Measurements from ENCODE around the gene SPOCK2. TPM values are rescaled to one million over a fixed set of nuclear protein-coding genes. Genes with fewer than 3 reads are reported as not detected.

The SPOCK2 gene
- total and polyA plus RNA-seq, 2 donors (not counting 1 experiment from before 2014, with no cell fraction given) = 39.1 to 139 TPM

DNA sequence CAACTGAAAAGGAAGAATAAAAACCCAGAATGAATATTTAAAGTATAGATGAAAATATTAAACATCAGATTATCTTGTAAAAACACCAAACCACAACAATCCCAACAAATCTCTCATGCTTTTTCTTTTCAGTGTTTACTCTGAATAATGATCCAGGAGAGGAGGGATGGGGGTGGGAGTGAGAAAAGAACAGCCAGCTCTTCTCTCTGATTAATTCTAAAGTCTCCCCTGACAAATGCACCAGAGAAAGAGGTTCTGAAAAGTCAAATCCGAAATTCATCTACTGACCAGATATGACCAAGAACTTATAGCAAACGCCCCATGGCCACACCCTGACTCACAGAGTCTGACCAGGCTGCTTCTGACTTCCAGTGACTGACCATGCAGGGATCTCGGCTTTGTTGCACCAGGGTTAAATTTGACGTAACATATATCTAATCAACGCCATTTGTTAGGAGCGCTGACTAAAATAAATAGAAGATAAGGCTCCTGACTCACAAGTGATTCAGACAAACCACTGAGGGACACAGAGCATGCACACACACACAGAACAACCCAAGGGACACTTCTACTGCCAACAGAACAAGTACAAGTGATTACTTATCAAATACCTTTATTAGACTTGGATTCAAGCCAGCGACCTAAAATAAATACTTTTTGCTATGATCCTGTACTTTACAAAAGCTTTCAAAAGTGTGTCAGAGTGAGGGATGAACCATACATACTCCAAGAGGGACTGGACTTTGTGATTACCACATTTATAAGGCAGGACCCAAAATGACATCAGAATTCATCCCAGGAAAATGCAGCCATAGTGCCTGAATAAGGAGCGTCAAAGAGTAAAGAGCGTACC lies 9.3 kb upstream of the SPOCK2 start:
- no peak overlapping the region for H3K4me2 ChIP-seq (replicated peaks; ENCODE audit: low read depth, low read length, poor library complexity, severe bottlenecking)

More for the DNA sequence above, 9.3 kb upstream of the SPOCK2 start:
- H3K27me3 Mint-ChIP-seq = no peaks in the 10 kb centered on the region
- no peaks in the 10 kb centered on the region for H3K4me1 ChIP-seq (ENCODE audit: control insufficient read depth in 2 of 2, insufficient read depth in 2 of 2, low read length in 2 of 2)
- H3K27ac ChIP-seq (ENCODE audit: low read length in 2 of 2) = no peak overlapping the region
- no peak overlapping the region for H3K4me3 ChIP-seq (ENCODE audit: control extremely low read depth in 1 of 5, extremely low read depth in 1 of 5, insufficient read depth in 1 of 5, low read depth in 2 of 5, low read length in 4 of 5)
- no peaks in the 10 kb centered on the region for H3K9me3 Mint-ChIP-seq (ENCODE audit: insufficient read depth)
- H3K79me2 ChIP-seq (ENCODE audit: control insufficient read depth, insufficient read depth, low read length) = no peaks in the 10 kb centered on the region
- no peak overlapping the region for H3K9ac ChIP-seq (ENCODE audit: low read length)
- WGBS (ENCODE audit: insufficient coverage) = 98% methylated on average over 6 of the region's 9 CpGs
- no peaks in the 10 kb centered on the region for H3K9me3 ChIP-seq (ENCODE audit: control extremely low read depth in 1 of 3, control insufficient read depth in 2 of 3, insufficient read depth in 1 of 3, low read length in 2 of 3)
- no peaks in the 10 kb centered on the region for H3K27me3 ChIP-seq (replicated peaks in 1 of 4; ENCODE audit: control extremely low read depth in 1 of 4, control insufficient read depth in 3 of 4, insufficient read depth in 4 of 4, low read length in 3 of 4)
- no peak overlapping the region for H3K27ac Mint-ChIP-seq
- peaks cover 2 to 38% of the 10 kb centered on the region in 2 experiments for H3K36me3 ChIP-seq (replicated peaks in 1 of 2; ENCODE audit: control extremely low read depth in 1 of 2, control insufficient read depth in 1 of 2, extremely low read depth in 1 of 2, insufficient read depth in 2 of 2, low read length in 1 of 2)
- ChIA-PET POLR2A (no interaction called here), CTCF (interaction anchor here (1.0 kb wide), 1 partner anchor 125 kb away, joined by 4 read pairs; no protein-coding TSS in a partner anchor)
- ATAC-seq (ENCODE audit: low read depth) (no peak), DNase-seq (no peak)
- no peak for TF ChIP-seq CTCF (IDR thresholded peaks at IDR 0.05)
- TF ChIP-seq EZH2 (IDR thresholded peaks at IDR 0.05; ENCODE audit: borderline replicate concordance, insufficient read depth, low read depth, low read length, poor library complexity, severe bottlenecking) = no peak
- H2AFZ ChIP-seq (ENCODE audit: insufficient read depth, low read depth, low read length, poor library complexity, severe bottlenecking) = no peak overlapping the region
- H4K20me1 ChIP-seq (ENCODE audit: control insufficient read depth, insufficient read depth, low read length, poor library complexity, severe bottlenecking) = no peaks in the 10 kb centered on the region
- no peak overlapping the region for H3K4me3 Mint-ChIP-seq
- no peaks in the 10 kb centered on the region for H3K4me1 Mint-ChIP-seq
- intact Hi-C loops (cut with micrococcal nuclease) = no loop called here

Data from B cell (primary cell).